ENCODE results near the gene ZFYVE28. TPM values are rescaled to one million over a fixed set of nuclear protein-coding genes. Genes with fewer than 3 reads are reported as not detected.

The ZFYVE28 gene
- total and polyA plus RNA-seq, 2 of the 8 experiments (the other 6 are each of a cell fraction or from before 2014, with no cell fraction given) = 1.7 to 4.9 TPM

- POLR2A ChIA-PET (ENCODE audit: partially characterized antibody) = interaction anchor here (0.8 to 2.4 kb wide), 7 partner anchors 11 to 122 kb away, joined by 3 to 9 read pairs (median 5); partner anchors contain the start of gene RNF4
- Histone ChIP-seq H3K4me1 (replicated peaks in 1 of 4; ENCODE audit: control insufficient read depth in 3 of 4, insufficient read depth in 4 of 4, low read length in 3 of 4) (peaks cover 12 to 36% (median 28%) of the 10 kb centered on the region in 4 experiments), H3K36me3 (ENCODE audit: control insufficient read depth in 2 of 4, insufficient read depth in 4 of 4, low read length in 3 of 4) (no peaks in the 10 kb centered on the region), H2BK20ac (ENCODE audit: low read length) (peak overlapping the region; percentile 86; the same call in 1 of the 2 replicates), H3K18ac (ENCODE audit: extremely low read depth, low read length) (peak overlapping the region; percentile 68), H2BK12ac (ENCODE audit: low read depth, low read length) (peak overlapping the region; percentile 98), H3K27ac (ENCODE audit: low read depth, low read length) (no peak overlapping the region), H3K4me2 (ENCODE audit: insufficient read depth in 1 of 2, low read depth in 2 of 2, low read length in 2 of 2) (peak overlapping the region; percentile 78 to 94), H2BK120ac (replicated peaks; ENCODE audit: low read depth, low read length) (no peak overlapping the region), H3K56ac (replicated peaks; ENCODE audit: insufficient read length, low read depth, low read length) (no peak overlapping the region), H3K23ac (ENCODE audit: insufficient read length) (no peak overlapping the region), H3K9ac (replicated peaks in 1 of 4; ENCODE audit: extremely low read depth in 1 of 4, low read depth in 3 of 4, low read length in 3 of 4) (no peak overlapping the region), H4K91ac (replicated peaks; ENCODE audit: insufficient read length, low read length) (peak overlapping the region; percentile 14), H3K79me2 (ENCODE audit: control insufficient read depth in 1 of 2, insufficient read depth in 2 of 2, low read length in 2 of 2) (no peaks in the 10 kb centered on the region), H2AFZ (ENCODE audit: low read length) (no peak overlapping the region), H4K8ac (ENCODE audit: extremely low read depth, insufficient read depth, low read length) (no peak overlapping the region), H2BK5ac (ENCODE audit: low read depth, low read length) (peak overlapping the region; percentile 96; the same call in 1 of the 2 replicates), H3K9me3 (ENCODE audit: insufficient read depth in 2 of 2, low read depth in 1 of 2, low read length in 1 of 2) (no peaks in the 10 kb centered on the region), H2BK15ac (ENCODE audit: low read length) (peak overlapping the region; percentile 100), H4K5ac (ENCODE audit: insufficient read length, low read depth, low read length) (no peak overlapping the region), H3K4me3 (ENCODE audit: extremely low read depth in 1 of 4, insufficient read depth in 2 of 4, low read depth in 3 of 4, low read length in 4 of 4) (peak overlapping the region in 3 of 4 experiments; percentile 38 to 56 (median 47); a peak in 3 of 8 replicates), H3K27me3 (replicated peaks in 1 of 4; ENCODE audit: control insufficient read depth in 3 of 4, extremely low read depth in 1 of 4, insufficient read depth in 3 of 4, low read length in 3 of 4) (peaks cover 27 to 49% (median 40%) of the 10 kb centered on the region in 4 experiments), H2AK5ac (ENCODE audit: low read depth, low read length) (peak overlapping the region; percentile 41; the same call in 1 of the 2 replicates), H4K20me1 (replicated peaks in 1 of 2; ENCODE audit: control insufficient read depth in 1 of 2, insufficient read depth in 2 of 2, low read length in 2 of 2) (peaks cover 2 to 9% of the 10 kb centered on the region in 2 experiments), H3K14ac (ENCODE audit: insufficient read length) (no peak overlapping the region), H3K4ac (replicated peaks; ENCODE audit: insufficient read length, low read depth, low read length) (no peak overlapping the region), H3K23me2 (ENCODE audit: low read depth, low read length) (peaks cover 22% of the 10 kb centered on the region), H3K79me1 (ENCODE audit: low read depth, low read length) (0 out of 2 replicates have a peak, but pooled peaks cover 2% of the 10 kb centered on the region)
- CTCF ChIA-PET (ENCODE audit: partially characterized antibody) = interaction anchor here (0.6 to 3.8 kb wide), 12 partner anchors 10 to 662 kb away, joined by 3 to 18 read pairs (median 4); no protein-coding TSS in a partner anchor
- no peak for FAIRE-seq
- peak in 1 of 2 experiments; percentile 76 for DNase-seq (ENCODE audit: low read depth in 1 of 2, low spot score in 2 of 2)
- TF ChIP-seq GABPA (IDR thresholded peaks at IDR 0.05; ENCODE audit: borderline replicate concordance, insufficient read depth, low read length) (no peak), BCL11A (IDR thresholded peaks at IDR 0.05; ENCODE audit: low read depth in 2 of 2, low read length in 2 of 2) (no peak), CTCF (IDR thresholded peaks at IDR 0.05; ENCODE audit: control extremely low read depth in 1 of 3, insufficient read depth in 1 of 3, low read depth in 1 of 3, low read length in 3 of 3) (no peak), CREB1 (IDR thresholded peaks at IDR 0.05) (no peak), POLR2AphosphoS5 (IDR thresholded peaks at IDR 0.05; ENCODE audit: low read depth, low read length) (no peak)
- WGBS, 2 experiments (ENCODE audit: extremely low coverage in 1 of 2, insufficient coverage in 1 of 2, insufficient read length in 1 of 2, insufficient replicate concordance in 2 of 2, low coverage in 1 of 2, low lambda C conversion rate in 2 of 2, missing lambda C conversion rate in 1 of 2) = 77% methylated on average over 9 of the region's 14 CpGs; no CpG with 5 or more reads in 1 of the 2 experiments
These were observed 4.4 kb downstream of the ZFYVE28 start for GRCh38 chr4:2413821-2414610.

Measured in H1 (cell line).